ENCODE data around the gene INPP5D.
A peak's percentile ranks its signal among the peaks of the same experiment; 100 is the strongest.

Gene INPP5D

DNA sequence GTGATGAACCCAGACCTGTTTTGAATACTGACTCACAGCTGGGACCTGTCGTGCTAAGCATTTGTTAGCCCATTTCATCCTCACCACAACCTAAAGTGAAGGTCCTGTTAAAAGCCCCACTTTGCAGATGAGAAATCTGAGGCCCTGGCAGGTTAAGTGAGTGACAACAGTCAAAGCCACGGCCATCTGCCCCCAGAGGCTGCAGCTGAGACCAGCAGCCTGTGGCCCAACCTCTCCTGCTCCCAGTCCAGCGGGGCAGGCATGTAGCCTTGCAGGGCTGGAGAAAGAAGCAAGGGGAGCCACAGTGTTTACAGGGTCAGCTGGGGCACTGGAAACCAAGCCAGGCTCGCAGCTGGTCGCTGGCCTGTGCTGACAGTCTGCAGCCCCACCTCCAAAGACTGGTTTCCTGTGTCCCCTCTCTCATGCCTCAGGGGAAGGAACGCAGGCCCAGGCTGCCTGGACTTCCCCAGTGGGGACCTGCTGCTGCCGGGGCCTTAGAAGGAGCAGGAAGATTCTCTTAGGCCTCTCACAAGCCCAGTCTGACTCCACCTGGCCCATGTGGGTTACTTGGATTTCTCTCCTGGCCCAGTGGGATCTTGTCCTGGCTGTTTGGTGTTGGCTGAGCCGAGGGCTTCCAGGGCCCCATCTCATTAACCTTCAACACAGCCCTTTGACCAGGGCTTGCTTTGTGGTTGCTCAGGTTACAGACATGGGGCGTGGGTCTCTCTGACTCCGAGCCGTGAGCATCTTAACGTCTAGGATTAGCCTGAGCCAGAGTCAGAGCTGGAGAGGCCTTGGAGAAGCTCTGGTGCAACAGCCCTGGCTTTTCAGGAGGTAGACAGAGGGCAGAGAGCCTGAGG is 1.7 kb downstream of the INPP5D start:
- Histone ChIP-seq H4K8ac (ENCODE audit: low read depth, low read length) (no peak overlapping the region), H3K23ac (ENCODE audit: low read depth, low read length, poor library complexity) (no peak overlapping the region), H3K18ac (ENCODE audit: low read length) (no peak overlapping the region), H2AK5ac (ENCODE audit: low read depth, low read length) (no peak overlapping the region), H2BK5ac (ENCODE audit: low read length) (no peak overlapping the region), H3K9ac (ENCODE audit: low read depth, low read length, poor library complexity) (no peak overlapping the region), H4K91ac (ENCODE audit: low read depth, low read length, poor library complexity) (no peak overlapping the region), H3K4me2 (ENCODE audit: insufficient read depth, low read length, poor library complexity, severe bottlenecking) (no peak overlapping the region), H2BK12ac (ENCODE audit: low read length) (no peak overlapping the region), H3K4me3 (ENCODE audit: low read length in 2 of 2) (no peak overlapping the region), H3K4ac (ENCODE audit: low read length) (no peak overlapping the region), H3K9me3 (replicated peaks in 1 of 2; ENCODE audit: control insufficient read depth in 2 of 2, insufficient read depth in 1 of 2, low read depth in 1 of 2, low read length in 2 of 2) (no peaks in the 10 kb centered on the region), H2BK15ac (ENCODE audit: low read length) (no peak overlapping the region), H3K27ac (replicated peaks; ENCODE audit: low read length) (no peak overlapping the region), H3K4me1 (ENCODE audit: control insufficient read depth in 2 of 2, insufficient read depth in 1 of 2, low read depth in 1 of 2, low read length in 2 of 2) (peaks cover 13 to 20% of the 10 kb centered on the region in 2 donors), H3K27me3 (ENCODE audit: control insufficient read depth in 3 of 3, insufficient read depth in 3 of 3, low read depth in 1 of 3, low read length in 3 of 3) (peaks cover 0 to 3% (median 0%) of the 10 kb centered on the region in 3 experiments), H3K79me1 (ENCODE audit: low read depth, low read length) (no peaks in the 10 kb centered on the region), H3K36me3 (replicated peaks in 1 of 2; ENCODE audit: control insufficient read depth in 2 of 2, insufficient read depth in 2 of 2, low read length in 2 of 2) (no peaks in the 10 kb centered on the region), H3K14ac (ENCODE audit: low read length) (no peak overlapping the region), H2BK120ac (ENCODE audit: low read depth, low read length) (no peak overlapping the region), H2AFZ (ENCODE audit: low read length) (peak overlapping the region; percentile 89)
- whole genome bisulfite sequencing, 2 donors (ENCODE audit: extremely low coverage in 2 of 2, insufficient read length in 2 of 2, insufficient replicate concordance in 1 of 2): no CpG with 5 or more reads among the region's 12 CpGs
- no peak for DNase-seq (ENCODE audit: low spot score)

- H3K4me2 ChIP-seq (ENCODE audit: insufficient read depth, low read length, poor library complexity, severe bottlenecking): no peak overlapping the region
- H2BK15ac ChIP-seq (ENCODE audit: low read length): no peak overlapping the region
- H2BK5ac ChIP-seq (ENCODE audit: low read length): no peak overlapping the region
- peaks cover 13 to 20% of the 10 kb centered on the region in 2 donors for H3K4me1 ChIP-seq (ENCODE audit: control insufficient read depth in 2 of 2, insufficient read depth in 1 of 2, low read depth in 1 of 2, low read length in 2 of 2)
- H3K4ac ChIP-seq (ENCODE audit: low read length): no peak overlapping the region
- no peak overlapping the region for H3K27ac ChIP-seq (replicated peaks; ENCODE audit: low read length)
- H3K9me3 ChIP-seq (replicated peaks in 1 of 2; ENCODE audit: control insufficient read depth in 2 of 2, insufficient read depth in 1 of 2, low read depth in 1 of 2, low read length in 2 of 2): no peaks in the 10 kb centered on the region
- H2AK5ac ChIP-seq (ENCODE audit: low read depth, low read length): no peak overlapping the region
- H3K14ac ChIP-seq (ENCODE audit: low read length): no peak overlapping the region
- no peak overlapping the region for H3K9ac ChIP-seq (ENCODE audit: low read depth, low read length, poor library complexity)
- H3K27me3 ChIP-seq (ENCODE audit: control insufficient read depth in 3 of 3, insufficient read depth in 3 of 3, low read depth in 1 of 3, low read length in 3 of 3): peaks cover 0 to 3% (median 0%) of the 10 kb centered on the region in 3 experiments
- no peak overlapping the region for H3K18ac ChIP-seq (ENCODE audit: low read length)
- H2BK12ac ChIP-seq (ENCODE audit: low read length): no peak overlapping the region
- no peaks in the 10 kb centered on the region for H3K79me1 ChIP-seq (ENCODE audit: low read depth, low read length)
- no CpG with 5 or more reads among the region's 4 CpGs for WGBS, 2 donors (ENCODE audit: extremely low coverage in 2 of 2, insufficient read length in 2 of 2, insufficient replicate concordance in 1 of 2)
- H3K36me3 ChIP-seq (replicated peaks in 1 of 2; ENCODE audit: control insufficient read depth in 2 of 2, insufficient read depth in 2 of 2, low read length in 2 of 2): no peaks in the 10 kb centered on the region
- H2BK120ac ChIP-seq (ENCODE audit: low read depth, low read length): no peak overlapping the region
- no peak for DNase-seq (ENCODE audit: low spot score)
- no peak overlapping the region for H3K23ac ChIP-seq (ENCODE audit: low read depth, low read length, poor library complexity)
- no peak overlapping the region for H3K4me3 ChIP-seq (ENCODE audit: low read length in 2 of 2)
- no peak overlapping the region for H4K8ac ChIP-seq (ENCODE audit: low read depth, low read length)
- H2AFZ ChIP-seq (ENCODE audit: low read length): peak overlapping the region; percentile 89
- H4K91ac ChIP-seq (ENCODE audit: low read depth, low read length, poor library complexity): no peak overlapping the region
Observed at GRCh38 chr2:233062451-233062850, 2.3 kb downstream of the INPP5D start.

DNA sequence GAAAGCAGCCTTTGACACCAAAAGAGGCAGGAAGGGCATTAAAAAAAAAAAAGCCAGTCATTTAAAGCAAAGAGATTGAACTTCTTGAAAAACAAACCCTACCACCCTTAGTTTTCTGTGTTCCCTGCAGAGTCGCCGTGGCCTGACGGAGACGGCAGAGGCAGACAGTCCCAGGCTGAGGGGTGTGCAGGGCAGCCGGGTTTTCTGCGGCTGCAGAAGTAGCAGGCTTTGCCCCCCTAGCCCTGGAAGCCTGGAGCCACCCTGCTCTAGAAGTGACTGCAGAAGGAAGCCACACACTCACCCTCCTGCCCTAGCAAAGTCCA is 2.8 kb downstream of the INPP5D start:
- Histone ChIP-seq H2BK5ac (ENCODE audit: low read length) (no peak overlapping the region), H3K27ac (replicated peaks; ENCODE audit: low read length) (no peak overlapping the region), H3K4me3 (ENCODE audit: low read length in 2 of 2) (no peak overlapping the region), H2AFZ (ENCODE audit: low read length) (no peak overlapping the region), H3K36me3 (replicated peaks in 1 of 2; ENCODE audit: control insufficient read depth in 2 of 2, insufficient read depth in 2 of 2, low read length in 2 of 2) (no peaks in the 10 kb centered on the region), H3K79me1 (ENCODE audit: low read depth, low read length) (no peaks in the 10 kb centered on the region), H3K9me3 (replicated peaks in 1 of 2; ENCODE audit: control insufficient read depth in 2 of 2, insufficient read depth in 1 of 2, low read depth in 1 of 2, low read length in 2 of 2) (no peaks in the 10 kb centered on the region), H2BK15ac (ENCODE audit: low read length) (no peak overlapping the region), H3K4ac (ENCODE audit: low read length) (no peak overlapping the region), H3K4me2 (ENCODE audit: insufficient read depth, low read length, poor library complexity, severe bottlenecking) (no peak overlapping the region), H3K27me3 (ENCODE audit: control insufficient read depth in 3 of 3, insufficient read depth in 3 of 3, low read depth in 1 of 3, low read length in 3 of 3) (peaks cover 0 to 3% (median 0%) of the 10 kb centered on the region in 3 experiments), H3K4me1 (ENCODE audit: control insufficient read depth in 2 of 2, insufficient read depth in 1 of 2, low read depth in 1 of 2, low read length in 2 of 2) (peaks cover 13 to 20% of the 10 kb centered on the region in 2 donors), H2AK5ac (ENCODE audit: low read depth, low read length) (peak overlapping the region; percentile 53), H2BK12ac (ENCODE audit: low read length) (no peak overlapping the region), H2BK120ac (ENCODE audit: low read depth, low read length) (no peak overlapping the region), H3K14ac (ENCODE audit: low read length) (no peak overlapping the region), H4K91ac (ENCODE audit: low read depth, low read length, poor library complexity) (no peak overlapping the region), H4K8ac (ENCODE audit: low read depth, low read length) (no peak overlapping the region), H3K9ac (ENCODE audit: low read depth, low read length, poor library complexity) (no peak overlapping the region), H3K18ac (ENCODE audit: low read length) (peak overlapping the region; percentile 11), H3K23ac (ENCODE audit: low read depth, low read length, poor library complexity) (no peak overlapping the region)
- WGBS, 2 donors (ENCODE audit: extremely low coverage in 2 of 2, insufficient read length in 2 of 2, insufficient replicate concordance in 1 of 2): no CpG with 5 or more reads among the region's 6 CpGs
- no peak for DNase-seq (ENCODE audit: low spot score)

DNA sequence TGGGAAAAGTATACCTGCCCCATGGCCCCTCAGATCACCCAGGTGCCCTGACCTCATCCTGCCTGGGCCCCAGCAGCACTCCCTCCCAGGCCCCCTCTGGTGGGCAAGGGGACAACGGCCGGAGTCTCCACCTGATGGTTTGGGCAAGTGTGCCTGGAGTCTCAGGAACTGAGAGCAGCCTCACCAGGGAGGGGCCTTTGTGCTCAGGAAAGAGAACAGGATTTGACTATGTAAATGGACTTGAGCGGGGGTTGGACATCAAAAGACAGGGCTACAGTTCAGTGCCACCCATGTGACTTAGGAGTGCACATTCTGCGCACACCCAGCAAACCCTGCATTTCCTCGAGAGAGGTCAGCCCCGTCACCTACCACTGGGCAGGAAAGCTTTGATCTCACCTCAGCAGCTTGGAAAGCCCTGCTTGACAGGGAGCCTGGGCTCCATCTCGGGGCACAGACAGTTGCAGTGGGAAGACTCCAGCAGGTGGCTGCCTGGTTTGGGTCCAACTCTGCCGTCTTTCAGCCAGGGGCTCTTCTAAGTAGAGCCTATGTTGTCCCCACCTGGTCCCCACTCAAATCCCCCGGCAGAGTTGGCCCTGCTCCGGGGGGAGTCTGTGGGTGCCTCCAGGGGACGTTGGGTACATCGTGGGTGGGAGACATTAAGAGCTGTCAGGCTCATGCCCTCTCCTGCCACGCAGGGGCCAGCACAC is 3.3 kb downstream of the INPP5D start:
- Histone ChIP-seq H4K91ac (ENCODE audit: low read depth, low read length, poor library complexity) (peak overlapping the region; percentile 41), H4K8ac (ENCODE audit: low read depth, low read length) (no peak overlapping the region), H3K23ac (ENCODE audit: low read depth, low read length, poor library complexity) (no peak overlapping the region), H3K9ac (ENCODE audit: low read depth, low read length, poor library complexity) (peak overlapping the region; percentile 9), H2BK120ac (ENCODE audit: low read depth, low read length) (no peak overlapping the region), H2AK5ac (ENCODE audit: low read depth, low read length) (peak overlapping the region; percentile 53), H2BK15ac (ENCODE audit: low read length) (no peak overlapping the region), H3K4me1 (ENCODE audit: control insufficient read depth in 2 of 2, insufficient read depth in 1 of 2, low read depth in 1 of 2, low read length in 2 of 2) (peaks cover 13 to 20% of the 10 kb centered on the region in 2 donors), H3K36me3 (replicated peaks in 1 of 2; ENCODE audit: control insufficient read depth in 2 of 2, insufficient read depth in 2 of 2, low read length in 2 of 2) (no peaks in the 10 kb centered on the region), H3K79me1 (ENCODE audit: low read depth, low read length) (no peaks in the 10 kb centered on the region), H2BK5ac (ENCODE audit: low read length) (no peak overlapping the region), H3K9me3 (replicated peaks in 1 of 2; ENCODE audit: control insufficient read depth in 2 of 2, insufficient read depth in 1 of 2, low read depth in 1 of 2, low read length in 2 of 2) (no peaks in the 10 kb centered on the region), H3K18ac (ENCODE audit: low read length) (peak overlapping the region; percentile 3), H2AFZ (ENCODE audit: low read length) (no peak overlapping the region), H3K27me3 (ENCODE audit: control insufficient read depth in 3 of 3, insufficient read depth in 3 of 3, low read depth in 1 of 3, low read length in 3 of 3) (peaks cover 0 to 3% (median 0%) of the 10 kb centered on the region in 3 experiments), H3K4ac (ENCODE audit: low read length) (no peak overlapping the region), H3K27ac (replicated peaks; ENCODE audit: low read length) (no peak overlapping the region), H3K14ac (ENCODE audit: low read length) (peak overlapping the region; percentile 4), H3K4me2 (ENCODE audit: insufficient read depth, low read length, poor library complexity, severe bottlenecking) (no peak overlapping the region), H3K4me3 (ENCODE audit: low read length in 2 of 2) (no peak overlapping the region), H2BK12ac (ENCODE audit: low read length) (no peak overlapping the region)
- WGBS, 2 donors (ENCODE audit: extremely low coverage in 2 of 2, insufficient read length in 2 of 2, insufficient replicate concordance in 1 of 2): no CpG with 5 or more reads among the region's 13 CpGs
- no peak for DNase-seq (ENCODE audit: low spot score)

Data from neuronal stem cell (in vitro differentiated cells).